OCI-M2 (cell line): ENCODE data around the gene ZNF17.

Experiments
- DNase-seq: peaks from one replicate; lab custom pipeline; 2025; ENCODE audit not compliant: unreplicated experiment; lab: John Stamatoyannopoulos, UW

The ZNF17 gene

GRCh38 chr19:57421037-57421436, 10.1 kb downstream of the ZNF17 start:
- DNase-seq, result no peak

- no peak for DNase-seq
Measured at GRCh38 chr19:57434386-57435061, 23.6 kb downstream of the ZNF17 start.

GRCh38 chr19:57435062-57435978, 24.4 kb downstream of the ZNF17 start, which contains the start of gene ZNF749:
Gene ZNF749, plus strand, starts transcription at chr19:57435325. Its CDS starts 254 bp downstream, at chr19:57435579.
- peak; percentile 97 for DNase-seq

GRCh38 chr19:57436417-57436816, 25.5 kb downstream of the ZNF17 start:
- peak; percentile 16 for DNase-seq

GRCh38 chr19:57437931-57438330, 27.0 kb downstream of the ZNF17 start:
- DNase-seq, result no peak

- DNase-seq, result no peak
Measured at GRCh38 chr19:57438925-57439324, 28.0 kb downstream of the ZNF17 start.

- no peak for DNase-seq
Measured at GRCh38 chr19:57441979-57442752, 31.2 kb downstream of the ZNF17 start.

GRCh38 chr19:57443121-57443696, 32.2 kb downstream of the ZNF17 start:
- DNase-seq, result no peak

- no peak for DNase-seq
Measured at GRCh38 chr19:57452307-57452706, 41.3 kb downstream of the ZNF17 start.

- DNase-seq, result no peak
Measured at GRCh38 chr19:57465680-57466381, 54.9 kb downstream of the ZNF17 start.

- no peak for DNase-seq
Measured at GRCh38 chr19:57466489-57466888, 55.5 kb downstream of the ZNF17 start.
